OCI-LY7 (cell line): ENCODE results near the gene FAM107B.

ENCODE experiments used
- EZH2phosphoT487 ChIP-seq: fragments of 200-600 bp; sonication (generic); IDR thresholded peaks from 2 replicates; pipeline ENCODE4 v1.6.1; 2018; ENCODE audit warnings: low read depth, borderline replicate concordance, mild to moderate bottlenecking, mixed run types, antibody characterized with exemption, low read length, moderate library complexity, mixed read lengths
- TF ChIP-seq, protein P1 (sequence below): fragments of 200-600 bp; sonication (generic); conservative IDR thresholded peaks from 2 replicates; pipeline ENCODE4 v1.5.1; 2014; ENCODE audit warnings: mild to moderate bottlenecking, antibody characterized with exemption, low read length, moderate library complexity, mixed read lengths

DNA sequence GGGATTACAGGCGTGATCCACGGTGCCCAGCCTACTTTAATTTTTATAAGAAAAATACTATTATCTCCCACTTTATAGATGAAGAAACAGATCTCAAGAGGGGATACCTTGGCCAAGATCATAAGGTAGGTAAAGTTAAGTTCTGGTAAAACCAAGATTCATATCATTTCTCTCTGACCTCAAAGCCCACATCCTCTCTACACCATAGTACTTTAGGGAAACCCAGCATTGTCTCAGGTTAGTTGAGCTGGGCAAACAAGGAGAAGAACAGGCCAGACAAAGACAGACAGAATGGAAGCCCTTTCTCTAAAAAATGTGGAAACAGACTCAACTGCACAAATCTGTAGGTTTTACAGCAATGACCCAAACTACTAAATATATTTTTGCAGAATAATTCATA, 246.2 kb downstream of the FAM107B start:
- TF ChIP-seq EZH2phosphoT487 = no peak
- TF ChIP-seq, protein P1, sequence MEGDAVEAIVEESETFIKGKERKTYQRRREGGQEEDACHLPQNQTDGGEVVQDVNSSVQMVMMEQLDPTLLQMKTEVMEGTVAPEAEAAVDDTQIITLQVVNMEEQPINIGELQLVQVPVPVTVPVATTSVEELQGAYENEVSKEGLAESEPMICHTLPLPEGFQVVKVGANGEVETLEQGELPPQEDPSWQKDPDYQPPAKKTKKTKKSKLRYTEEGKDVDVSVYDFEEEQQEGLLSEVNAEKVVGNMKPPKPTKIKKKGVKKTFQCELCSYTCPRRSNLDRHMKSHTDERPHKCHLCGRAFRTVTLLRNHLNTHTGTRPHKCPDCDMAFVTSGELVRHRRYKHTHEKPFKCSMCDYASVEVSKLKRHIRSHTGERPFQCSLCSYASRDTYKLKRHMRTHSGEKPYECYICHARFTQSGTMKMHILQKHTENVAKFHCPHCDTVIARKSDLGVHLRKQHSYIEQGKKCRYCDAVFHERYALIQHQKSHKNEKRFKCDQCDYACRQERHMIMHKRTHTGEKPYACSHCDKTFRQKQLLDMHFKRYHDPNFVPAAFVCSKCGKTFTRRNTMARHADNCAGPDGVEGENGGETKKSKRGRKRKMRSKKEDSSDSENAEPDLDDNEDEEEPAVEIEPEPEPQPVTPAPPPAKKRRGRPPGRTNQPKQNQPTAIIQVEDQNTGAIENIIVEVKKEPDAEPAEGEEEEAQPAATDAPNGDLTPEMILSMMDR = no peak
